ENCODE measurements around the gene SMCO4.

Gene SMCO4

GRCh38 chr11:93512949-93513667, 30.1 kb downstream of the SMCO4 start:
- DNase-seq: no peak
- in situ Hi-C loops (cut with MboI; ENCODE audit: low pct_unique_long_range_greater_than_20kb, low sequenced_read_pairs): no loop called here

GRCh38 chr11:93512073-93512475, 31.1 kb downstream of the SMCO4 start:
- in situ Hi-C loops (cut with MboI; ENCODE audit: low pct_unique_long_range_greater_than_20kb, low sequenced_read_pairs): no loop called here
- DNase-seq: no peak

DNA sequence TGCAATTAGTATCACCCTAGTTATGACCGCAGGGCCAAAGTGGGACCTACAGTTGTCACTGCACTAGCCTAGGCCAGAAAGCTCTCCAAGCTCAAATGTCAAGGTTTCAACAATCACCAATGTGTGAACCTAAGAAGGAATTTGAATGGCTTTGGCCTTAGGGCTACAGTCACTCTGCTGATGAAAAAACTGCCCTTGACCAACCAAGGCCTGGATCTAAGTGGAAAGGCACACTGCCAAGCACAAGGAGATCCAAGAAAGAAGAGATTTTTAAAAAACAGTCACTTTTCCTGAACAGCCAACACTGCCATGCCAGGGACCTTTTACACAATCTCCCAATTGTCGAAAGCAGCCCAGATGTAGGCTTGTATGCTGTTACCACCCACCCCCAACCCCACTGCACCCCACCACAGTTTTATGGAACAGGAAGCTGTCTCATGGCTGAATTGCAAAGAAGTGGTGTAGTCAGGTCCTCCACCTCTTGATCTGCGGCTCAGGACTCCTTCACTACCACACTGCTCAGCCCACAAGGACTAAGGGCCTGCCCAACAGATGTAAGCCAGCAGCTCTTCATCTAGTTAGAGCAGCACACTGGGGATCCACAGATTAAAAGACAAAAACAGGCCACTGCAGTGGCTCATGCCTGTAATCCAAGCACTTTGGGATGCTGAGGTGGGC, 32.9 kb downstream of the SMCO4 start:
- in situ Hi-C loops (cut with MboI; ENCODE audit: low pct_unique_long_range_greater_than_20kb, low sequenced_read_pairs): no loop called here

DNA sequence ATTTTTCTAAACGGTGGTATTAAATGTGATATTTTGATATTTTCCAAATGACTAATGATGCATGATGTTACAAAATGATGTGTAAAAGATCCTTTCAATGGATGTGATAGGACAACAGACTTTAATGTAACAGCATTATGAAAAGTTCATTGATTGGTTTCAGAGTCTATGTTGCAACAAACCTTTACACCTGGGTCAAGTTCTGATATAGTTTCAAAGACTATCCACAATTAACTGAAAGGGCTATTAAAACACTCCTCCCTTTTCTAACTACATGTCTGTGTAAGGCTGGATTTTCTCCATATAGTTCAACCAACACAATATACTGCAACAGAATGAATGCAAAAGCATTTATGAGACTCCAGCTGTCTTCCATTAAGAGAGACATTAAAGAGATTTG, 35.7 kb downstream of the SMCO4 start:
- DNase-seq: no peak
- in situ Hi-C loops (cut with MboI; ENCODE audit: low pct_unique_long_range_greater_than_20kb, low sequenced_read_pairs): no loop called here

More for the DNA sequence above, 32.9 kb downstream of the SMCO4 start:
- no peak for DNase-seq

DNA sequence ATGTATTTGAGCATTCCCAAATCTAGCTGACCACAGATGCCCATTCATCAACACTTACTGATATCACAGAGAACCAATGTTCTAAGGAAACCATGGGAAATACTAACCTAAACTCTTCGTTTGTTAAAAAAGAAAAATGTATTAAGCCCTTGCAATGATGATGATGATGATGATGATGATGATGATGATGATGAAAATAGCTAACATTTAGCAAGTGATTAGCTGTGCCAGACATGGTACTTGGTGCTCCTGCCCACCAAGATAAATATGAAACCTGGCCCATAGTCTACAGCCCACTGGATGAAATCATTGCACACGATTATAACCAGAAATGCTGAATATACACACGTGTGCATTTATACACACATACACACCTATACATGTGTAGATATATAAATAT, 37.5 kb downstream of the SMCO4 start:
- in situ Hi-C loops (cut with MboI; ENCODE audit: low pct_unique_long_range_greater_than_20kb, low sequenced_read_pairs): no loop called here
- DNase-seq: no peak

DNA sequence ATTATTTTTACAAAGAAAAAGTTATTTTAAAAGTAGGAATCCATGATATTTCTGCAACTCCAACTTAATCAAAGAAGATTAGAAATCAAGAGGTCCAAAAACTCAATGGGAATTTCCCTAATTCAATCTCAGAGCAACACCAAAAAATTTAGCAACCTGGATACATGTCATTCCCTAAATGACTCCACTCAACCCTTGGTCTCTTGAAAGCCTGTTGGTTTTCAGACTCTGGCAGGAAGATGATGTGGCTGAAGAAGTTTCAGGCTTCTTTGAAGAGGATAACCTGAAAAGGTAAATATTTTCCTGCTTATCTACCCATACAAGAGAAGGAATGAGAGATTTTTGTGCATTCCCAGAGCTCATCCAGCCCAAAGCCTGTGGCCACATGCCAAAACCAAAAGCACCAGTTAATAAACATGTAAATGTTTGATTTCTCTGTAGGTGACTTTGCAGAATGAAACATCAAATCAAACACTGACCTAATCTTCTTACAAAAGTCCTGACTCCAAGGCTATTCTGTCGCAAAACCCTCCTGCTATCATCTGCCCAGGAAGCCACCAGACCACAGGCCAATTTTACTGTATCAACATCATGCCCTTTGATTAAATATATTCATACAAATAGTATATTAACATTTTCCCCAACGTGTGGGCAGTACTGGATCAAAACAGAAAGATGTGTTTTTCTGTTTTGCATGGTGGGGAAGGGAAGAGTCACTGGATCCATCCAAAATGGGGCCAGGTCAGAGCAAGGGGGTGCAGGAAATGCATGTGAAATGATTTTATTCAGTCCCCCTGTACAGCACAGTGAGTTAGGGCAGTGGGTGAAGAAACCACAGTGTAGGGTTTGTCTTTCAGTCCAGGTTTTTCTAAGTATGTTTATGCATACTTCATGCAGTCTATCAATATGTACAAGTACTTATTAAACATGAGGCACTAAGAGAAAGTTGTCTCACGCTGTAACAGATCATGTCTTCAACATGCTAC, 38.8 kb downstream of the SMCO4 start:
- no peak for DNase-seq
- in situ Hi-C loops (cut with MboI; ENCODE audit: low pct_unique_long_range_greater_than_20kb, low sequenced_read_pairs): no loop called here

DNA sequence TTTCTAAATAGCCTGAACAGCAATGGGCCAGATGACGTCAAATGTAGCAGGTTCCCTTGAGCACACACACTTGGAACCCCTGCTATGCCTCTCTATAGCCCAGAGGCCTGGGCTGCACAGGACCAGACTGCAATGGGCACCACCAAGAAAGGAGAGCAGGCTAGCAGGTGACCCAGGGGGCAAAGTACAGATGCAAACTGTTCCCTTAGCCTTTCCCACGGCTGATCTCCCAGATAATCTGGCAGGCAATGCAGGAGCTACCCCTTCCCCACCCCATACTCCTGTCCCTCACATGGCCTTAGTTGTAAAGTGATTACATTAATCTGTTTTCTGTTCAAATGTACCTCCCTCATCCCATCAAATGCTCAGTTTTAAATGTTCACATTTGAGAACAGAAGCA, 41.3 kb downstream of the SMCO4 start:
- in situ Hi-C loops (cut with MboI; ENCODE audit: low pct_unique_long_range_greater_than_20kb, low sequenced_read_pairs): no loop called here

GRCh38 chr11:93500759-93501158, 42.4 kb downstream of the SMCO4 start:
- DNase-seq: no peak
- in situ Hi-C loops (cut with MboI; ENCODE audit: low pct_unique_long_range_greater_than_20kb, low sequenced_read_pairs): no loop called here

More for the DNA sequence above, 41.3 kb downstream of the SMCO4 start:
- no peak for DNase-seq

GRCh38 chr11:93498641-93499040, 44.5 kb downstream of the SMCO4 start:
- in situ Hi-C loops (cut with MboI; ENCODE audit: low pct_unique_long_range_greater_than_20kb, low sequenced_read_pairs): no loop called here
- DNase-seq: no peak

- in situ Hi-C loops (cut with MboI; ENCODE audit: low pct_unique_long_range_greater_than_20kb, low sequenced_read_pairs): no loop called here
- no peak for DNase-seq
These were observed 45.0 kb downstream of the SMCO4 start for GRCh38 chr11:93498161-93498560.

DNA sequence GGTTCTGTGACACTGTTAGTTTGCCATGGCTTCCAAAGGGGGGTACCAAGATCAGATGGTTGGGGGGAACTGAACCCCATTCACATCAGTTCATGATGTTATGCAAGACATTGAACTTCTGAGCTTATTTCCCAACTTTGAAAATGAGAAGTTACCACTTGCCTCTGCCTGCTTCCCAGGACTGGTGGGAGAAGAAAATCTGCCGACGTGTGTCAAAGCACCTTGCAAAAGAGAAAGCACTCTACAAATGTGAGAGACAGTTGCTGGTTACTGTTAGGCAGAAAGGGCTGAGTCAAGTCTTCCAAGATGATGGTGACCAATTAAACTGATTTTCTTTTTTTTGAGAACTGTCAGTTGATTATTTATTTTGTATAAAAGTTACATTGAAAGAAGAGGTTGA, 45.6 kb downstream of the SMCO4 start:
- DNase-seq: no peak
- in situ Hi-C loops (cut with MboI; ENCODE audit: low pct_unique_long_range_greater_than_20kb, low sequenced_read_pairs): no loop called here

- no peak for DNase-seq
- in situ Hi-C loops (cut with MboI; ENCODE audit: low pct_unique_long_range_greater_than_20kb, low sequenced_read_pairs): no loop called here
These were observed 48.8 kb downstream of the SMCO4 start for GRCh38 chr11:93494357-93494756.

- no peak for DNase-seq
- in situ Hi-C loops (cut with MboI; ENCODE audit: low pct_unique_long_range_greater_than_20kb, low sequenced_read_pairs): no loop called here
These were observed 49.8 kb downstream of the SMCO4 start for GRCh38 chr11:93493252-93493897.

GRCh38 chr11:93492464-93493251, 50.5 kb downstream of the SMCO4 start:
- no peak for DNase-seq
- in situ Hi-C loops (cut with MboI; ENCODE audit: low pct_unique_long_range_greater_than_20kb, low sequenced_read_pairs): no loop called here

- no peak for DNase-seq
- in situ Hi-C loops (cut with MboI; ENCODE audit: low pct_unique_long_range_greater_than_20kb, low sequenced_read_pairs): no loop called here
These were observed 51.2 kb downstream of the SMCO4 start for GRCh38 chr11:93491973-93492372.

DNA sequence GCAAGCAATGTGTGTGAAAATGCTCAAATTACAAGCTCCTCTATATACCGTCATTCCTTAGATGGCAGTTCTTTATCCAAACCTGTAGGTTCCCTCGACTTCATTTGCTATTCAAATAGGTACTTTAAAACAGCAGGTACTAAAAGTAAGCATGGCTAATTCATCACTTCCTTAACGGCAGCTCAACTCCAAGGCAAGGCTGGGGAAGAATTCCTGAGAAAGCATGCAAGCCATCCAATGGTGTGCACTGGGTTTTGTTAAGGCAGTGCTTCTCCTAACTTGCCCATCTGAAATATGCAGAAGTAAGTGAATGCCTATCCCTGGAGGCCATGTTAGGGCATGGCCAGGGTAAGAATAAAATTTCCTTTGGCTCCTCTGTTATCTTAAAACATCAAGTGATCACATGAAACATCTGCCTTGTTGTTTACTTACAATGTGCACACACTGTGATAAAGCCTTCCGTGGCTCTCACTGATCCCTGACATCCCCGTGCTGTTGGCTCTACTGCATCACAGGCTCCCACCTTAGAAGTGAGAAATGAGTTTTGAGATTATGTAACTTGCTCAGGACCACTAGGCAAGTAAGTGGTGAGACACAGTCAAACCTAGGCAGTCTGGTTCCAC, 52.1 kb downstream of the SMCO4 start:
- in situ Hi-C loops (cut with MboI; ENCODE audit: low pct_unique_long_range_greater_than_20kb, low sequenced_read_pairs): no loop called here

GRCh38 chr11:93489841-93490240, 53.4 kb downstream of the SMCO4 start:
- in situ Hi-C loops (cut with MboI; ENCODE audit: low pct_unique_long_range_greater_than_20kb, low sequenced_read_pairs): no loop called here
- no peak for DNase-seq

More for the DNA sequence above, 52.1 kb downstream of the SMCO4 start:
- DNase-seq: no peak

DNA sequence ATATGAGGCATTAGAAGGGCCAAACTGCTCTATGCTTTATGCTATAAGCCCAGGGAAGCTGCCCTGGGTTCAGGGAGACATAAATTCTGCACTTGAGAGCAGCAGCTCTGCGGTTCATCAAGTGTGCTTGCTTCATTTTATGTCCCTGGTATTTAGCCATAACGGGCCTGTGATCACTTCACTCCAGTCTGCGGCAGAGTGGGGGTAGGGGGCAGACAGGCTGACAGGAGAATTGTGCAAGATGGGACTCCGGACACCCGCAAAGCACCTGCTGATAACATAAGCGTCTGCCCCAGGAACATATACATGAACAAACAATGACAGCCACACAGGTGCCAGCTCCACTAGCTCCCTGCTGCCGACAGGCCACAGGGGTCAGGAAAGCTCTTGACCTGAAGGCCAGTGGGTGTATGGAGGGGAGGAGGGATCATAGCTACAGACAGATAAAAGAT, 56.1 kb downstream of the SMCO4 start:
- in situ Hi-C loops (cut with MboI; ENCODE audit: low pct_unique_long_range_greater_than_20kb, low sequenced_read_pairs): no loop called here
- DNase-seq: no peak

Measured in KBM-7 (cell line).